GM12891 (cell line): ENCODE results near the gene FBXO34.

ENCODE experiments used
- DNase-seq: peaks from one replicate; pipeline ENCODE4 v3.0.0; 2011; ENCODE audit warnings: low spot score; ENCODE audit not compliant: insufficient read length
- FAIRE-seq: peaks from 2 replicates; lab custom pipeline; 2011; peaks lifted over from hg19 to GRCh38; lab: Jason Lieb, UNC
- PAX5 ChIP-seq: IDR thresholded peaks from 2 replicates; pipeline ENCODE4 v1.6.1; 2011; ENCODE audit warnings: low read length, moderate library complexity, mild to moderate bottlenecking; ENCODE audit not compliant: insufficient read depth, severe bottlenecking
- POLR2A ChIP-seq: IDR thresholded peaks from 2 replicates; pipeline ENCODE4 v1.6.1; 2011; ENCODE audit warnings: low read depth, low read length, control low read depth
- POLR2AphosphoS5 ChIP-seq: IDR thresholded peaks from 2 replicates; pipeline ENCODE4 v1.6.1; 2011; ENCODE audit warnings: low read depth, low read length, control low read depth
- POU2F2 ChIP-seq: IDR thresholded peaks from 2 replicates; pipeline ENCODE4 v1.6.1; 2011; ENCODE audit warnings: low read depth, mild to moderate bottlenecking, control low read depth, low read length, moderate library complexity
- SPI1 ChIP-seq: IDR thresholded peaks from 2 replicates; pipeline ENCODE4 v1.6.1; 2011; ENCODE audit warnings: low read depth, low read length, control low read depth
- TAF1 ChIP-seq: IDR thresholded peaks from 2 replicates; pipeline ENCODE4 v1.6.1; 2011; ENCODE audit warnings: low read depth, low read length, control low read depth

FBXO34 gene

DNA sequence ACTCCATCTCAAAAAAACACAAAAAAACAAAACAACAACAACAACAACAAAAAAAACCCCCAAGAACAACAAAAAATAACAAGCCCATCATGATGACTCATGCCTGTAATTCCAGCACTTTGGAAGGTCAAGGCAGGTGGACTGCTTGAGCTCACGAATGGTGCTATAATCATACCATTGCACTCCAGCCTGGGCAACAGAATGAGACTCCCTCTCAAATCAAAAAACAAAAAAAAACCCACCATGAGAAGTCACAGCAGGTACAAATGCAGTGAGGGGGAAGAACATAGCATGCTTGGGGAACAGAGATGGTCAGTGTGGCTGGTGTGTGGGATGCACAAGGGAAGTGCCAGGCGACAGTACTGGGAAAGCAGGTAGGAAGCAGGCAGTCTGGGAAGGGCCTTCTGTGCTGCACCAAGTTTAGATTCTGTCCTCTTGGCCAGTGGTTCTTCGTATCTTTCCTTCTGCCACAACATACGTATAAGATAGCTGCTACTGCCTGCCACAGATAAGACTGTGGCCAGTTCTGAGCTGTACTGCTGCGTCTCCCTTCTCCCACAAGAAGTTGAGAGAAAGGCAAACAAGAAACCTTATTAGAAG, 112.4 kb downstream of the FBXO34 start:
- no peak for FAIRE-seq
- DNase-seq = no peak
- TF ChIP-seq TAF1 = no peak
- TF ChIP-seq POU2F2 = no peak
- TF ChIP-seq PAX5 = no peak

DNA sequence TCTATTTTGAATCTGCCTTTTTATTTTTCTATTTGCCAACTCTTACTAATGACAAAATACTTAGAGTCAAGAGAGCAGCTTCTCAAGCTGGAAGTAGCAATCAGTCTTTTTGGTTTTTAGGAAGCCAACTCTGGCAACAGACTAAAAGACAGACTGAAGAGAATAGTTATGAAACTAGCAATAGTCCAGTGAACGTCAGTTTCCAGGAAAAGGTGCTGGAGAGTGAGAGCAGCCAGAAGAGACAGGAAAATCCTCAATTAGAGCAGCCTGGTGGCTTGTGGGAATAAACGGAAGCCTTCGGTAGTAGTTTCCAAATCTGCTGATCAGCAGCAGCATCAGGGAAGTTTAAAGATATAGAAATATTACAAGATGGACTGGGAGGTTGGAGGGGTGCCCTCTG, 113.3 kb downstream of the FBXO34 start:
- DNase-seq (no peak), FAIRE-seq (no peak)
- no peak for TF ChIP-seq TAF1
- TF ChIP-seq PAX5 = no peak
- no peak for TF ChIP-seq POU2F2
- no peak for TF ChIP-seq SPI1
- TF ChIP-seq POLR2A = no peak
- no peak for TF ChIP-seq POLR2AphosphoS5

DNA sequence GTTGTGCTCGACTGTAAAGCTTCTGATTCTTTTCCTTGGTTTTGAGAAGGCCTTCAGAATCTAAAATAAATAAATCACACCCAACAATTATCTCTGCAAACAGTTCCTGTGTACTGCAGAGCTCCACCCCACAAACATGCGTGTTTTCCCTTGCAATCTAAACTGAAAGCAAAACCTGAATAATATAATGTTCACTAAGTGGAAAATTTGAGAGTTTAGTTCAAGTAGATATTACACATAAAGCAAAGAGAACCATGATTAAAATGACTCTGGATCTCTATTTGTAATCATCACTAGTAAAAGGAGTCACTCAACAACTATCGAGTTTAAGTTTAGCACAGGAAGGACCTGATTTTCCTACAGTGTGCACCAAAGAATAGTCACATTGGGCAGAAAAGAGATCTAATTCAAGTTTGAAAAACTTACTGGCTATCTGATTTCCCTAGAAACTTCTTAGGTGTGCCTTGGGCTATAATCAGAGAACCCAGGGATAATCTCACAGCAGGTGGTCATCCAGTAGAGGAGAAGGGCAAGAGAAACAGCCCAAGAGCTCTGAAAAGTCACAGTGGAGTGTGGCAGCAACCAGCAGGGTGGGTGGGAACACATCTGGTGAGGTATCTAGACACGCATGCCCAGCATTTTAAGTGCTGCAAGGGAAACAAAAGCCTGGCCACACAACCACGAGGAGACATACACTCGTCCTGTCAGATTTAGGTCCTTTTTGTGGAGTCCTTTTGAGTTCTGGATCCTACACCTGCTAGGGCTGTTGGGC, 115.0 kb downstream of the FBXO34 start:
- TF ChIP-seq TAF1 = no peak
- no peak for TF ChIP-seq SPI1
- no peak for TF ChIP-seq POLR2A
- no peak for TF ChIP-seq PAX5
- no peak for TF ChIP-seq POLR2AphosphoS5
- TF ChIP-seq POU2F2 = no peak
- no peak for DNase-seq
- no peak for FAIRE-seq

DNA sequence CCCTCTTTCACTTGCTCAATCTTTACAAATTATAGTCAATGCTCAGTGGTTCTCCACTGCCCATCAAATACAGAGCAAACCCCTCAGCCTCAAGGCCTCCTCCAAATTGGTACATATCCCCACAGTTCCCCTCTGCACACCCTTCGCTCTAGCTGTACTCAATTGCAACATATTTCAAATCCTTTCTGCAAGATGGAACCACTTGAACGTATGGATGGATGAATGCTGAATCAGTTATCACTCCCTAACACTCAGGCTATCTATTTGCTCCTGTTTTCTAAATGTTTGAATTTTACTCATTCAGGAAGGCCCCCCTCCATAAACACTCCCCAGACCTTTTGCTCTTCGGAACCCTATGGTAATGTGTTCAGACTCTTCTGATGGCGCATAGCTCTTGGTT, 115.9 kb downstream of the FBXO34 start:
- no peak for FAIRE-seq

DNA sequence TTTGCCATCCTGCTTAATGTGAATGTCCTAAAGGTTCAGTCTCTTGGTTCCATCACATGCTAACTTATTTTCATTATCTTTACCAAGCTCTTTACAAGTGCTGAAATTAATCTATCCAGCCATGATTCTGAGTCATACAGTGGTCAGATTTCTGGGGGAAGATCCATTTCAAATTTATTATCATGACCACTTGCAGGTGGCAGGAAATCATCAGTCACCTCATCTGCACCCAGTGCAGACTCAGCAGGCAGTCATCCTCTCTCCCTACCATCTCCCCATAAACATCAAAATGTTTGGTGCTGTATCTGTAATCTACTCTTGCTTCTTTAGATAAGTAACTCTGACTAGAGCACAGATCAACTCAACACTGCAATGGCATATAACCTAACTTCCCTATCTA, 116.9 kb downstream of the FBXO34 start:
- FAIRE-seq (no peak), DNase-seq (no peak)
- TF ChIP-seq POU2F2 (no peak), SPI1 (no peak), TAF1 (no peak), PAX5 (no peak)

More for the DNA sequence above, 115.9 kb downstream of the FBXO34 start:
- TF ChIP-seq TAF1 = no peak
- TF ChIP-seq SPI1 = no peak
- no peak for DNase-seq

DNA sequence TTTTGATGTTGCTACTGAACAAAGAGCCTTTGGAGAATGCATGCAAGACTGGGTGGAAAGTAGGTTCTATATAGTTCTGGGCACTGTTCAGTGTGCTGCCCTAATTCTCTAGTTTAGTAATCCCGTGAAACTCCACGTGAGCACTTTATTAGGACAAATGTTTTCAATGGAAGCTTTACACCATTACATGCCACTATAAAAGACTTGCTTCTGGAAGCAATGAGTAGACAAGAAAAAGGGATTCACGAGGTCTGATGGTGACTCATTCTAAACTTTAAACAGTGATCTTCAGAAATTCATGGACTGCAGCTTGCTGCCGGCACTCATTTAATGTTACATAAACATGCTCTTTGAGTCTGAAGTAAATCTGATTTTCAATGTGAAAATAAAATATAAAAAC, 118.1 kb downstream of the FBXO34 start:
- no peak for DNase-seq
- TF ChIP-seq SPI1 (no peak), TAF1 (no peak), POLR2AphosphoS5 (no peak)
- FAIRE-seq = no peak

DNA sequence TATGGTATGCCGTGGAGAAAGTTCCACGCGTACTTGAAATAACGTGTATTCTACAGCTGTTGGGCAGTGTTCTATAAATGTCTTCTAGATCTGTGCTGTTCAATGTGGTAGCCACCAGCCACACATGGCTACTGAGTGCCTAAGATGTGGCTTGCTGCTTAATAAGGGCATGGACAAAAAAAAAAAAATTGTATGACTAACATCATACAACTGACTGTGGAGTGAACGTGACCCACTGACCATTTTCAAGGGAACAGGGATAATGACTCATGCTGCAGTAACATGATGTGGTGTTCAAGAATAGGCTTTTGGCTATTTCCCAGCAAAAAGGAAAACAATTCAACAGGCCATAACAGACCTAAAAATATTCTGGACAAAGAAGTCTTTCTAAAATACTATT, 127.5 kb downstream of the FBXO34 start:
- TF ChIP-seq POLR2AphosphoS5 (no peak), SPI1 (no peak), TAF1 (no peak)
- DNase-seq = no peak
- no peak for FAIRE-seq

DNA sequence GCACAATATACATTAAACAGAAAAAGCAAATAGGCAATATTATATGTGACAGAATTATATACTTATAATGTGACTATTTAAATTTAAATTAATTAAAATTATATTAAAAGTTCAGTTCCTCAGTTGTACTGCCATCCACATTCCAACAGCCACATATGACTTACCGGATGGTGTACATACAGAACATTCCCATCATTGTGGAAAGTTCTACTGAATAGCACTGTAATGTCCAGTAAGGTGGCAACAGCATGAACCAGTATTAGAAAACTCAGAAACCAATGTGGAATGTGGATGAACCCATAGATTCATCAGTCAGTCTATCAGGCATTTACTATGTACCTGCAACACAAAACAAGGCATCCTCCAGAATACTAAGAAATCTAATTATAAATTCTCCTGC, 128.0 kb downstream of the FBXO34 start:
- no peak for TF ChIP-seq POLR2A
- no peak for TF ChIP-seq POLR2AphosphoS5
- no peak for TF ChIP-seq POU2F2
- no peak for TF ChIP-seq SPI1
- TF ChIP-seq PAX5 = no peak
- no peak for TF ChIP-seq TAF1
- FAIRE-seq (no peak), DNase-seq (no peak)

DNA sequence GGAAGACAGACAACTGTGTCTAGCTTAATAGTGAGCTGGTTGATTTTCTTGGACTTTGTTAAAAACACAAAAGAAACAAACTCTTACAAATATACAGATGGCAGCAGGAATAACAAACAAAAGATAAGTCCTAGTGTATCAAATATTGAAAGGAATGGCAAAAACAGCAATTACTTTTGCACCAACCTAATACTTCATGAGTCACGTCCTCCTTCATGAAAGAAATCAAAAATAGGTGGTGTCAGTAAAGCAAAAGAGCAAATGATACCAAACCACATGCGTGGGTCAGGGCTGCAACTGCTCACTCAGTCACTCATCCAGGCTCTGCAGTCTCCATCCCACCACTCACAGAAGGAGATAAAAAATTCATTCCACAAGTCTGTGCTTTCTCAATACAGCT, 128.6 kb downstream of the FBXO34 start:
- DNase-seq (no peak), FAIRE-seq (no peak)
- TF ChIP-seq POLR2AphosphoS5 = no peak
- no peak for TF ChIP-seq SPI1
- TF ChIP-seq POLR2A = no peak
- TF ChIP-seq PAX5 = no peak
- no peak for TF ChIP-seq TAF1
- no peak for TF ChIP-seq POU2F2

DNA sequence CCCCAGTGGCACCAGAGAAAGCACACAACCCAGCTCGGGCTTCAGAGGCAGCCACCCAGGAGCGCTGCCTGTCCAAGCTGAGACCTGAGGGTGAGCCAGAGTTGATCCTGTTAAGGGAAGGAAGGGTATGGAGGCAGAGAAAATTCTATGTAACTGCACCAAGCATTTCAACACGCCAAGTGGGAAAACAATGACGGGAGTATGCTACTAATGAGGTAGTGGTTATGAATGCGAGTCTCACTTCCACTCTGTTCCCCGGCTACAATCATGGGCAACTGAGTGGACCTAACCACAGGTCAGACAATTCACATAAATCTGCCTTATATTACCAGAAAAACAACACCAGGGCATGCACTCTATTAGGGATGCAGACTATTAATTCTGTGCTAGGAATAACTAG, 130.5 kb downstream of the FBXO34 start:
- no peak for FAIRE-seq
- TF ChIP-seq POLR2AphosphoS5 = no peak
- TF ChIP-seq PAX5 = no peak
- TF ChIP-seq POU2F2 = no peak
- no peak for TF ChIP-seq TAF1
- TF ChIP-seq POLR2A = no peak
- no peak for TF ChIP-seq SPI1

More for the DNA sequence above, 130.5 kb downstream of the FBXO34 start:
- no peak for DNase-seq
